HCT116 (cell line): ENCODE results near the gene SENP6. TPM values are rescaled to one million over a fixed set of nuclear protein-coding genes. Genes with fewer than 3 reads are reported as not detected.

Experiments used
- ATAC-seq: fragments of 200-7000 bp; cut with Tn5 transposase; 2 replicates; pipeline ENCODE4 v1.9.1; 2020; ENCODE audit warnings: mild to moderate bottlenecking, moderate library complexity
- BruUV-seq: library from RNA; stranded (reverse); fragments of 400-500 nt; replicated peaks from 2 replicates; lab custom pipeline; 2021; lab: Mats Ljungman, UMichigan
- CTCF ChIA-PET: fragments of 300-600 bp; sonication (Branson Sonifier 250); formaldehyde crosslinking; loops from one replicate; lab custom pipeline; 2021; ENCODE audit warnings: antibody characterized with exemption; lab: Charles Lee
- POLR2A ChIA-PET: fragments of 300-600, 350-600 bp; sonication (Branson Sonifier 250); formaldehyde crosslinking; loops from one replicate; lab custom pipeline; 2021; ENCODE audit warnings: antibody characterized with exemption; lab: Charles Lee
- RAD21 ChIA-PET, 2 experiments: fragments of 300-600 bp; sonication (Branson Sonifier 250); formaldehyde crosslinking; loops; one replicate each; lab custom pipeline; 2023; ENCODE audit warnings: low total read pairs in 2 of 2; ENCODE audit not compliant: uncharacterized antibody in 2 of 2, unreplicated experiment in 2 of 2, low non-redundant PET in 1 of 2; lab: Charles Lee
- DNase-seq: peaks from one replicate; pipeline ENCODE4 v3.0.0-alpha.2; 2010; ENCODE audit warnings: low read depth, low spot score
- H2AFZ ChIP-seq: fragments of 200-600 bp; shearing (Covaris generic), sonication (generic); 2 replicates; pipeline ENCODE4 v1.6.1; 2017; ENCODE audit warnings: low read depth, mixed run types, mixed read lengths, antibody characterized with exemption, low read length; ENCODE audit not compliant: poor library complexity, severe bottlenecking
- H3K27ac ChIP-seq: 2 replicates; pipeline ENCODE4 v1.5.1; 2012; ENCODE audit warnings: low read depth, low read length
- H3K27me3 ChIP-seq: fragments of 200-600 bp; sonication (generic); 2 replicates; pipeline ENCODE4 v1.6.1; 2016; ENCODE audit warnings: mixed run types, low read length, mixed read lengths; ENCODE audit not compliant: insufficient read depth
- H3K36me3 ChIP-seq, 2 experiments: fragments of 200-500 bp in 1 of 2; fragments of 200-600 bp in 1 of 2; sonication (Bioruptor generic) in 1 of 2; sonication (generic) in 1 of 2; 2 replicates each; pipeline versions ENCODE4 v1.5.1 to v1.6.1; 2014 to 2016; ENCODE audit warnings: low read length in 2 of 2, inconsistent platforms in 1 of 2, mixed read lengths in 1 of 2, mixed run types in 1 of 2; ENCODE audit not compliant: insufficient read depth in 2 of 2, control insufficient read depth in 1 of 2
- H3K4me1 ChIP-seq, 2 experiments: fragments of 200-600 bp in 1 of 2; sonication (generic) in 1 of 2; 2 replicates each; pipeline versions ENCODE4 v1.5.1 to v1.6.1; 2012 to 2017; ENCODE audit warnings: low read length in 2 of 2, inconsistent platforms in 1 of 2, mild to moderate bottlenecking in 1 of 2, mixed read lengths in 1 of 2, mixed run types in 1 of 2, moderate library complexity in 1 of 2; ENCODE audit not compliant: insufficient read depth in 2 of 2, control insufficient read depth in 1 of 2
- H3K4me2 ChIP-seq: fragments of 200-600 bp; sonication (generic); 2 replicates; pipeline ENCODE4 v1.6.1; 2017; ENCODE audit warnings: mixed run types, low read length, mixed read lengths
- H3K4me3 ChIP-seq, 2 experiments: fragments of 200-600 bp in 1 of 2; sonication (generic) in 1 of 2; replicated peaks in 1 of 2; 2 replicates each; pipeline ENCODE4 v1.5.1; 2011 to 2016; ENCODE audit warnings: low read length in 2 of 2, control low read depth in 1 of 2, low read depth in 1 of 2, mild to moderate bottlenecking in 1 of 2, mixed read lengths in 1 of 2, mixed run types in 1 of 2
- H3K79me2 ChIP-seq: fragments of 200-600 bp; sonication (generic); 2 replicates; pipeline ENCODE4 v1.6.1; 2017; ENCODE audit warnings: mild to moderate bottlenecking, mixed run types, low read length, moderate library complexity, mixed read lengths; ENCODE audit not compliant: insufficient read depth
- H3K9ac ChIP-seq: fragments of 200-600 bp; sonication (generic); 2 replicates; pipeline ENCODE4 v1.6.1; 2016; ENCODE audit warnings: low read length, mixed read lengths
- H3K9me2 ChIP-seq: fragments of 200-600 bp; sonication (generic), shearing (Covaris generic); 2 replicates; pipeline ENCODE4 v1.6.1; 2017; ENCODE audit warnings: mixed run types, mild to moderate bottlenecking, moderate library complexity; ENCODE audit not compliant: insufficient read depth
- H3K9me3 ChIP-seq, 2 experiments: fragments of 200-500 bp in 1 of 2; fragments of 200-600 bp in 1 of 2; sonication (Bioruptor generic) in 1 of 2; sonication (generic) in 1 of 2; 2 replicates each; pipeline ENCODE4 v1.6.1; 2014 to 2017; ENCODE audit warnings: low read length in 2 of 2, mixed read lengths in 2 of 2, inconsistent platforms in 1 of 2, low read depth in 1 of 2, mild to moderate bottlenecking in 1 of 2, mixed run types in 1 of 2, moderate library complexity in 1 of 2; ENCODE audit not compliant: control insufficient read depth in 1 of 2, insufficient read depth in 1 of 2
- H4K20me1 ChIP-seq: fragments of 200-600 bp; sonication (generic), shearing (Covaris generic); 2 replicates; pipeline ENCODE4 v1.6.1; 2017; ENCODE audit warnings: mixed run types, mild to moderate bottlenecking, moderate library complexity; ENCODE audit not compliant: insufficient read depth
- CBX3 ChIP-seq: IDR thresholded peaks from 2 replicates; pipeline ENCODE4 v1.6.1; 2012; ENCODE audit warnings: low read depth
- CEBPB ChIP-seq: IDR thresholded peaks from 2 replicates; pipeline ENCODE4 v1.6.1; 2012; ENCODE audit warnings: low read depth
- CTCF ChIP-seq, 3 experiments: fragments of 200-600 bp in 1 of 3; sonication (generic) in 1 of 3; IDR thresholded peaks in 2 of 3; conservative IDR thresholded peaks in 1 of 3; 2 replicates each; pipeline ENCODE4 v1.5.1; 2012 to 2017; ENCODE audit warnings: low read depth in 2 of 3, low read length in 2 of 3, antibody characterized with exemption in 1 of 3, borderline replicate concordance in 1 of 3, control low read depth in 1 of 3, mild to moderate bottlenecking in 1 of 3, mixed read lengths in 1 of 3, mixed run types in 1 of 3, moderate library complexity in 1 of 3; ENCODE audit not compliant: insufficient read depth in 1 of 3
- EZH2 ChIP-seq: fragments of 200-600 bp; sonication (generic); IDR thresholded peaks from 2 replicates; pipeline ENCODE4 v1.6.1; 2017; ENCODE audit warnings: antibody characterized with exemption, mixed run types
- FOSL1 ChIP-seq: IDR thresholded peaks from 2 replicates; pipeline ENCODE4 v1.6.1; 2012; ENCODE audit warnings: low read depth
- JUND ChIP-seq: IDR thresholded peaks from 2 replicates; pipeline ENCODE4 v1.6.1; 2012
- MAX ChIP-seq: IDR thresholded peaks from 2 replicates; pipeline ENCODE4 v1.6.1; 2012
- POLR2A ChIP-seq: IDR thresholded peaks from 2 replicates; pipeline ENCODE4 v1.7.0; 2011; ENCODE audit warnings: borderline replicate concordance; ENCODE audit not compliant: insufficient read depth, insufficient read length; ENCODE audit errors: extremely low read depth
- POLR2AphosphoS5 ChIP-seq: IDR thresholded peaks from 2 replicates; pipeline ENCODE4 v1.6.1; 2011; ENCODE audit warnings: mild to moderate bottlenecking, low read depth, low read length, moderate library complexity
- RAD21 ChIP-seq: IDR thresholded peaks from 2 replicates; pipeline ENCODE4 v1.6.1; 2012; ENCODE audit warnings: low read depth, mild to moderate bottlenecking
- REST ChIP-seq: IDR thresholded peaks from 2 replicates; pipeline ENCODE4 v1.6.1; 2012; ENCODE audit warnings: low read depth
- SIN3A ChIP-seq: IDR thresholded peaks from 2 replicates; pipeline ENCODE4 v1.6.1; 2012; ENCODE audit warnings: low read depth
- SP1 ChIP-seq: IDR thresholded peaks from 2 replicates; pipeline ENCODE4 v1.6.1; 2012; ENCODE audit warnings: low read depth
- SRF ChIP-seq: IDR thresholded peaks from 2 replicates; pipeline ENCODE4 v1.6.1; 2012; ENCODE audit warnings: low read depth
- TCF7L2 ChIP-seq: IDR thresholded peaks from 2 replicates; pipeline ENCODE4 v1.7.0; 2011; ENCODE audit warnings: borderline replicate concordance, inconsistent platforms; ENCODE audit not compliant: insufficient read depth, insufficient read length; ENCODE audit errors: extremely low read depth
- YY1 ChIP-seq: IDR thresholded peaks from 2 replicates; pipeline ENCODE4 v1.6.1; 2011; ENCODE audit warnings: low read length, low read depth, moderate library complexity, mild to moderate bottlenecking; ENCODE audit not compliant: insufficient replicate concordance; ENCODE audit errors: extremely low read depth
- ZBTB33 ChIP-seq: IDR thresholded peaks from 2 replicates; pipeline ENCODE4 v1.6.1; 2011; ENCODE audit warnings: mild to moderate bottlenecking, low read length, moderate library complexity; ENCODE audit not compliant: insufficient replicate concordance; ENCODE audit errors: extremely low read depth
- ZFX ChIP-seq: fragments of 450-650 bp; IDR thresholded peaks from 2 replicates; pipeline ENCODE4 v1.6.1; 2017
- intact Hi-C: fragments of 100-400 bp; cut with micrococcal nuclease; formaldehyde crosslinking; loops from 2 replicates; pipeline ENCODE4 v1.10.0; 2022
- total RNA-seq: library from RNA; stranded (reverse); gene quantifications from one replicate; pipeline ENCODE4 v1.2.1, GENCODE V29; 2021; ENCODE audit not compliant: unreplicated experiment

The SENP6 gene
- total RNA-seq, 1 experiment from 2014 or later, result 78.1 TPM

GRCh38 chr6:75572072-75572471, 29.6 kb upstream of the SENP6 start:
- POLR2A ChIA-PET, result no interaction called here
- Histone ChIP-seq H3K9me3 (no peaks in the 10 kb centered on the region; a peak in 1 of 4 replicates), H3K27me3 (no peaks in the 10 kb centered on the region), H3K9me2 (no peaks in the 10 kb centered on the region; the same call in 1 of the 2 replicates), H3K36me3 (no peaks in the 10 kb centered on the region), H3K4me2 (no peak overlapping the region), H4K20me1 (no peaks in the 10 kb centered on the region), H3K27ac (no peak overlapping the region), H3K4me3 (no peak overlapping the region), H3K79me2 (no peaks in the 10 kb centered on the region), H3K4me1 (no peaks in the 10 kb centered on the region), H2AFZ (no peak overlapping the region), H3K9ac (no peak overlapping the region)
- CTCF ChIA-PET, result no interaction called here
- RAD21 ChIA-PET, result no interaction called here
- BruUV-seq, result no TSS peak
- intact Hi-C loops, result no loop called here
- TF ChIP-seq ZFX (no peak), YY1 (no peak), RAD21 (no peak), SP1 (no peak), TCF7L2 (no peak), ZBTB33 (no peak), JUND (no peak), SRF (no peak), REST (no peak), CTCF (IDR thresholded peaks at IDR 0.05 in 2 of 3, conservative IDR thresholded peaks at IDR 0.05 in 1 of 3; ENCODE audit: borderline replicate concordance in 1 of 3, insufficient read depth in 1 of 3, low read depth in 2 of 3, low read length in 2 of 3) (no peak), SIN3A (no peak), POLR2A (no peak), CEBPB (no peak), FOSL1 (no peak), EZH2 (no peak), POLR2AphosphoS5 (no peak), CBX3 (no peak), MAX (no peak)
- no peak for ATAC-seq
- no peak for DNase-seq
